A673 (cell line): ENCODE measurements around the gene ZKSCAN7.

ENCODE experiments used
- CTCF ChIP-seq: fragments of 300-800, 200-600 bp; sonication (generic); conservative IDR thresholded peaks from 2 replicates; pipeline ENCODE4 v1.5.1; 2017; ENCODE audit warnings: low read depth, mild to moderate bottlenecking, antibody characterized with exemption, low read length, moderate library complexity, mixed read lengths
- EZH2 ChIP-seq: fragments of 200-600 bp; sonication (generic); IDR thresholded peaks from 2 replicates; pipeline ENCODE4 v1.6.1; 2017; ENCODE audit warnings: borderline replicate concordance, low read depth, mild to moderate bottlenecking, mixed read lengths, antibody characterized with exemption, low read length; ENCODE audit not compliant: poor library complexity, severe bottlenecking

GRCh38 chr3:44518782-44519156 lies 36.2 kb upstream of the ZKSCAN7 start:
- TF ChIP-seq CTCF = no peak
- TF ChIP-seq EZH2 = no peak
